Epithelial cell of proximal tubule (primary cell): ENCODE measurements around the gene MRPS5. TPM values are rescaled to one million over a fixed set of nuclear protein-coding genes. Genes with fewer than 3 reads are reported as not detected.

ENCODE experiments used
- DNase-seq: peaks from one replicate; pipeline ENCODE4 v3.0.0-alpha.2; 2011; ENCODE audit warnings: low read depth
- H3K4me3 ChIP-seq: 2 replicates; pipeline ENCODE4 v1.5.1; 2011; ENCODE audit warnings: low read depth, mild to moderate bottlenecking, low read length
- CTCF ChIP-seq: conservative IDR thresholded peaks from 2 replicates; pipeline ENCODE4 v1.5.1; 2012; ENCODE audit warnings: low read depth, mild to moderate bottlenecking, low read length
- total RNA-seq: library from RNA; depleted of rRNA; stranded (reverse); fragments of >200 nt; gene quantifications from 2 replicates; pipeline ENCODE4 v1.2.3, GENCODE V29; 2015

MRPS5 gene
- total RNA-seq, 1 donor from 2014 or later, result 67.7 TPM

- H3K4me3 ChIP-seq, result no peak overlapping the region
- peak; percentile 64 for DNase-seq
- TF ChIP-seq CTCF, result no peak
Observed at GRCh38 chr2:95052307-95052706, 69.3 kb downstream of the MRPS5 start.

GRCh38 chr2:95051626-95052025 is 70.0 kb downstream of the MRPS5 start:
- no peak for TF ChIP-seq CTCF
- H3K4me3 ChIP-seq, result no peak overlapping the region
- DNase-seq, result no peak

- TF ChIP-seq CTCF, result no peak
- no peak for DNase-seq
- no peak overlapping the region for H3K4me3 ChIP-seq
Observed at GRCh38 chr2:95050385-95051300, 71.0 kb downstream of the MRPS5 start.

- no peak for TF ChIP-seq CTCF
- no peak for DNase-seq
- H3K4me3 ChIP-seq, result no peak overlapping the region
Observed at GRCh38 chr2:95049961-95050360, 71.6 kb downstream of the MRPS5 start.

- no peak overlapping the region for H3K4me3 ChIP-seq
- no peak for DNase-seq
- TF ChIP-seq CTCF, result no peak
Observed at GRCh38 chr2:95049683-95049955, 72.0 kb downstream of the MRPS5 start.

- H3K4me3 ChIP-seq, result no peak overlapping the region
- no peak for DNase-seq
- no peak for TF ChIP-seq CTCF
Observed at GRCh38 chr2:95048825-95049682, 72.6 kb downstream of the MRPS5 start.
